ENCODE results near the gene FGFRL1.

- TF ChIP-seq POLR2A (IDR thresholded peaks at IDR 0.05), result no peak
- TF ChIP-seq CTCF (IDR thresholded peaks at IDR 0.05), result no peak
These were observed 36.8 kb upstream of the FGFRL1 start for GRCh38 chr4:974668-975067.

Measured in right lobe of liver (tissue), 4 donors.